GM18870 (cell line): ENCODE results near the gene IPO11.

Source experiments
- ATAC-seq: cut with Tn5 transposase; IDR thresholded peaks from one replicate; pipeline ENCODE4 v1.9.1; 2021; ENCODE audit warnings: moderate library complexity; ENCODE audit not compliant: unreplicated experiment

IPO11 gene

DNA sequence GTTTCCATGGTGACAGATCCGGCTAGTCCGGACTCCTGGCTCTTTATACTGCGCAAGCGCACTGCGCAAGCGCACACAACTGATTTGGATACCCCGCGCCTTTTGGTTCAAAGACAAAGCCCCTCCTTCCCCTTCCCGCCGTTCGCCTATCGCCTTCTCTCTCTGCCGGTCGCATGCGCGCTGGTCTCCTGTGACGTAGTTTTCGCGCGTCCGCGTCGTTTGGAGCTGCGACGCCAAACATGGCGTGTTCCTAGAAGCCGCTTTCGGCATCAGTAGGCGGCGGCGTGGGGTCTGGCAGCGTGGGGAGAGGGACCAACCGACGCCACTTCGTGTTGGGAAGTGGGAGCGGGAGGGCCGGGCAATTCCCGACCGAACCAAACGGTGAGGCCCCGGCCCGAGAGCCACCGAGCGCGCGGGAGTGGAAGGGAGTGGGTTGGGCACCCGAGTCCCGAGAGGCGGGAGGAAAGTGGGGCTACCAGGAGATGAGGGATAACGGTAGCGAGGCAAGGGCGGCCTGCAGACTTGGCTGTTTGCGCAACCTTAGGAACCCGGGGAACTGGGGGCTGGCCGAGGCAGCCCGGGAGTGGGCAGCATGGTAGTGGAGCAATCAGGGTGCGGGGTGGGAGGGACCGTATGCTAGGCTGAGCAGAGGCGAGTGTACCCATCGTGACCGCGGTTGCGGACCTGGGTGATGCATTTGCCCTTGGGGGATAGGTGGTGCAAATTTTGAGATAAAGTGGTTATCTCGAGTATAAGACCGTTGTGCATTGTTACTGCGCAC, at the start of gene IPO11:
Gene IPO11 (plus strand): TSS at position 215 of the 781 bp plus-strand sequence. CDS start 24,517 bp downstream, outside the sequence.
- ATAC-seq = peak; percentile 96

DNA sequence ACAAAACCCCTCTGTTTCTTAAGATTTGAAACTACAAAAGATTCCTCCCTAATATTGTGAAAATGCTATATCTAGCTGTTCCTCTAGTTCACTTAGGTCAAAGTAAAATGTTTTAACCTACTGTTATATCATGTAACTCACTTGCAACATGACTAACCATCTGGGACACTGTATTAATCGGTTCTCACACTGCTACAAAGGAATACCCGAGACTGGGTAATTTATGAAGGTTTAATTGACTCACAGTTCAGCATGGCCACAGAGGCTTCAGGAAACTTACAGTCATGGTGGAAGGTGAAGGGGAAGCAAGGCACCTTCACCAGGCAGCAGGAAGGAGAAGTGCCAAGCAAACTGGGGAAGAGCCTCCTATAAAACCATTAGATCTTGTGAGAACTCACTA, 43.5 kb upstream of the IPO11 start:
- no peak for ATAC-seq

DNA sequence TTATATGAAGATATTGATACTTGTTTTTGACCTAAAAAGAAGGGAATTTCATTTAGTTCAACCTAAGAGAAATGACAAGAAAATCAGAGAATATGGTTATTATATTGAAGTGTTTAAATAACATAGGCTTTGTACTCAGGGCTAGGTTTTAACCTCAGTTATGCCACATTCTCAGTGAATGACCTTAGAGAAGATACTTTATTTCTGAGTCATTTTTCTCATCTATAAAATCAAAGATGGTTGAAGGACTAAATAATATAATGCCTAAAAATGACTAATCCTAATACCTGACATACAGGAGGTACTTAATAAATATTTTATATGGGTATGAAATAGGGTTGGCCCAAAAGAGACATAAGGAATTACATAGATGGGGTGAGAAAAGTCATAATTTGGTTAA, 41.2 kb upstream of the IPO11 start:
- no peak for ATAC-seq

DNA sequence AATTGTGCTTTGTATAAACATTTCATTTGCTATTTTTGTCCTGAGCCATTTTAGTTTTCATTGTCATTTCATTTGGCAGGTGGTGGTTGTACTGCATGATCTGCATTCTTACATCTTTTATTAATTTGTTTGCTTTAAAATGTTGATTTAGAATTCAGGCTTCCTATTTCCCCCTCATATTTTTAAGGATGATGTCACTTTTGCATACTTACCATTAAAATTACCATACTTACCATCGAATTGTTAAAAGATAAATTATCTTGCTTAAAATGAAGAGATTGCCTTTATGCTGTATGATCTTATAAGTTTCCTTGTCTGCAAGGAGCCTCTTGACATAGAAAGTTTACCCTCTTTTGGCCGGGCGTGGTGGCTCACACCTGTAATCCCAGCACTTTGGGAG, 40.0 kb upstream of the IPO11 start:
- ATAC-seq = no peak

DNA sequence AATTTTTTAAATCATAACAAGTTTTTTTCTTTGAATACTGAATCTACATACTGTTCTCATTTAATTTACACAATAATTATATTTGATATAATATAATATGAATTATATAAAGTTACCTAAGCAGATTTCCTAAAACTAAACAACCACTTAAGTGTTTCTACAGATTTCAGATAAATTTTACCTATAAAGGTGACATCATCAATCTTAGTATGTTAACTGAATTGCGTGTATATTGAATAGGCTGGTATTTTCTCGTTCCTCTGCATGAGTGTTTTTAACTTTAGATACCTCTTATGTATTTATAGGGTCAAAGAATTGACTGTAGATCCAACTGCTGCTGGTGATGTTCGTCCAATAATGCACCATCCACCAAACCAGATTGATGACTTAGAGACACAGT, 39.2 kb upstream of the IPO11 start:
- no peak for ATAC-seq

DNA sequence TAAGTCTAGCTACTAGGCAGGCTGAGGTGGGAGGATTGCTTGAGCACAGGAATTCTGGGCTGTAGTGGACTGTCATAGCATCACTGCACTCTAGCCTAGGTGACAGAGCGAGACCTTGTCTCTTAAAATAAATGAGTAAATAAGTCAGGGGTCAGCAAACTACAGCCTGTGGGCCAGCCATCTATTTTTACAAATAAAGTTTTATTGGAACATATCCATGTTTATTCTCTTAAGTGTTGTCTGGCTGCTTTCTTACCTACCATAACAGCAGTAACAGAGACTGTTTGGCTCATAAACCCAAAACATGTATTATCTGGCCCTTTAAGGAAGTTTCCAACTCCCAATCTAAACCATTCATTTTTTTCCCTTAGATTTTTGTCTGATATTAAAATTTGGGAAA, 38.5 kb upstream of the IPO11 start:
- ATAC-seq = no peak

DNA sequence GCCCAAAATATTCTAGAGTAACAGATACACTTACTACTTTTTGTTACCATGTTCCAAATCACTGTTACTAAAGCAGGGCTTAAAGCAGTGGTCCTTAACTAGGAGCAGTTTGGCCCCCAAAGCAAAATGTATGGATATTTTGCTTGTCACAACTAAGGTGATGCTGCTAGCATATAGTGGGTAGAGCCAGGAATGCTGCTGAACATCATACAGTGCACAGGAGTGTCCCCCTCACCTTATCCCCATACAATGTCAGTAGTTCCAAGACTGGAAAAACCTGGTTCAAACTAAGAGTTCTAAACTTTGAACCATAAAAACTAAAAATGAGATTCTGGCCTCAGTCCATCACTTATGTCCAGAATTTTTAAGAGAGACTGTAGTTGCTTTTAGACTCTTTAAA, 36.9 kb upstream of the IPO11 start:
- no peak for ATAC-seq

DNA sequence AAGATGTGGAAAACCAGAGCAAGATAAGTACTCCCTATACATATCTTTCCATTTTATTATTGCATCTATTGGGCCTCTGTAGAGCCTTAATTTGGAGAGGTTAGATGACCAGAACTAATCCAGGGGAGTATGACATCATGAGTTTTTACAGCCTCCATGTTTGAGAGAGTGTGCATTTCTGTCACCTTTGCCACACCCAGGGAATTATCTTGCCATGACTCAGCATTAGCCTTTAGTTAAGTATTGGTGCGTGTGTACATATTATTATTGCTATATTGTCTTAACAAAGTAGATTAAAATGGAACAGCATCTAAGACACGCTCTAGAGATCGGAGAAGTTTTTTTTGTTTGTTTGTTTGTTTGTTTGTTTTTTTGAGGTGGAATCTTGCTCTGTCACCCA, 36.5 kb upstream of the IPO11 start:
- ATAC-seq = no peak

DNA sequence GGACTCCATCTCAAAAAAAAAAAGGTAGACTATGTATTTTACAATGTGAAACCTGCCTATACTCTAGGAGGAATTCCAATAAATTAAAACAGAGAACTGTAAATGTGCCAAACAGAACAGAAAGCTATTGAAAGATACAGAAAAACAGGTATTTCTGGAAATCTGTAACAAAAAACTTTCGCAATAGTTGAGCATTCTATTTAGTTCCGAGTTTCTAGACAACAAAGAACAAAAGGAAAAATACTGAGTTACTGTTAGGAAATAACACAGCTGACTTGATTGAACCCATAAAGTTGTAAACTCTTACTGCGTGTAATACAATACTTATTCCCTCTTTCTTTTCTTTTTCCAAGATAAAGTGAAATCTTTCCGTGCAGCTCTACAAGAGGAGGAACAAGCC, 27.4 kb upstream of the IPO11 start:
- no peak for ATAC-seq

DNA sequence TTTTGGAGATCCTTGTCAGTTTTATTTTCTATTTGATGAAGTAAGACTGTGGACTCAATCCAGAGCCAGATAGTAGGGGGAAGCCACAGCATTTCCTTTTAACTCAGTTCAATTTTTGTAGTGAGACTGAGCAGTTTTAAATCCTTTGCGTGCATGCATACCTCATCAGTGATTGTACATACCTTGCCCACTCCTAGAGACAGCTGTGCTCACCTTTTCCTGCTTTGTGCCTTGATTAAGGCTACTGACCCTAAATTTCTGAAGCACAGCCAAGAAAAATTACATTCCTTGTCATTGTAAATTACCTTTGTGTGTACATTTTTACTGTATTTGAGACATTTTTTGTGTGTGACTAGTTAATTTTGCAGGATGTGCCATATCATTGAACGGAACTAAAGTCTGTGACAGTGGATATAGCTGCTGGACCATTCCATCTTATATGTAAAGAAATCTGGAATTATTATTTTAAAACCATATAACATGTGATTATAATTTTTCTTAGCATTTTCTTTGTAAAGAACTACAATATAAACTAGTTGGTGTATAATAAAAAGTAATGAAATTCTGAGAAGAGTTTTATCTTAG, 26.7 kb upstream of the IPO11 start:
- ATAC-seq = no peak

DNA sequence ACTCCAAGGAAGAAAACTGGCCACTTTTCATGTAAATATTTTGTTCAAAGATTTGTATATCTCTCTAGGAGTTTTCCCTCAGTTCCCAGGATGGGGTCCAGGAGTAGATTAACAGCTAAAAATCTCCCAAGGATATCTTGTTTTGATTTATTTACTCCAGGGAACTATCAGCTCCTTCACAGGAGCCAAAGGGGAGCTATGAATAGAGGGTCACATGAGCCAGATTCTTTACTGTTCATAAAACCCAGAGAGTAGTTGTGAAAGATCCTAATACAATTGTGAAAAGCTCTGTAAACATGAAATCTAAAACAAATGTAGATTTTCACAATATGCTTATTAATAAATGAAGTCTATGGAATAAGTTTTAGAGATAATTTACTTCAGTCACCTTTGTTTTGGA, 25.7 kb upstream of the IPO11 start:
- no peak for ATAC-seq

DNA sequence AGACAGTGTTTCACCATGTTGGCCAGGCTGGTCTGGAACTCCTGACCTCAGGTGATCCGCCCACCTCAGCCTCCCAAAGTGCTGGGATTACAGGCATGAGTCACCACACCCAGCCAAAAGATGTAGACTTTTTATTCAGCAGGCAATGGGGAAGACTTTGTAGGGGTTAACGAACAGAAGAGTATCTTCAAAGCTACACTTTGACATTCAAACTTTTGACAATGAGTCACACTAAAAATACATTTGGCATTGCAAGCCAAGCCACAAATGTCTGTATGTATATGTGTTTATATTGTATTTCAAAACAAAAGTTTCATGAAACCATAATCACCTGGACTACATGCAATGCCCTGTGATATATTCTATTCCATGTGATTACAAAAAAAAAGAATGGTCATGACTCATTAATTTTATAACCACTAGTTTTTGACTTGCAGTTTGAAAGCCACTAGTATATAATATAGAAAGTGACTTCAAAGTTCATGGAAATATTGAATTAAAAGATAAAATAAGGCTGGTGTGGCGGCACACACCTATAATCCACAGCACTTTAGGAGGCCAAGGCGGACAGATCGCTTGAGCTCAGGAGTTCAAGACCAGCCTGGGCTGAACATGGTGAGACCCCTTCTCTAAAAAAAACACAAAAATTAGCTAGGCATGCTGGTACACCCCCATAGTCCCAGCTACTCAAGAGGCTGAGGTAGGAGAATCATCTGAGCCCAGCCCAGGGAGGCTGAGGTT, 17.2 kb upstream of the IPO11 start:
- no peak for ATAC-seq

DNA sequence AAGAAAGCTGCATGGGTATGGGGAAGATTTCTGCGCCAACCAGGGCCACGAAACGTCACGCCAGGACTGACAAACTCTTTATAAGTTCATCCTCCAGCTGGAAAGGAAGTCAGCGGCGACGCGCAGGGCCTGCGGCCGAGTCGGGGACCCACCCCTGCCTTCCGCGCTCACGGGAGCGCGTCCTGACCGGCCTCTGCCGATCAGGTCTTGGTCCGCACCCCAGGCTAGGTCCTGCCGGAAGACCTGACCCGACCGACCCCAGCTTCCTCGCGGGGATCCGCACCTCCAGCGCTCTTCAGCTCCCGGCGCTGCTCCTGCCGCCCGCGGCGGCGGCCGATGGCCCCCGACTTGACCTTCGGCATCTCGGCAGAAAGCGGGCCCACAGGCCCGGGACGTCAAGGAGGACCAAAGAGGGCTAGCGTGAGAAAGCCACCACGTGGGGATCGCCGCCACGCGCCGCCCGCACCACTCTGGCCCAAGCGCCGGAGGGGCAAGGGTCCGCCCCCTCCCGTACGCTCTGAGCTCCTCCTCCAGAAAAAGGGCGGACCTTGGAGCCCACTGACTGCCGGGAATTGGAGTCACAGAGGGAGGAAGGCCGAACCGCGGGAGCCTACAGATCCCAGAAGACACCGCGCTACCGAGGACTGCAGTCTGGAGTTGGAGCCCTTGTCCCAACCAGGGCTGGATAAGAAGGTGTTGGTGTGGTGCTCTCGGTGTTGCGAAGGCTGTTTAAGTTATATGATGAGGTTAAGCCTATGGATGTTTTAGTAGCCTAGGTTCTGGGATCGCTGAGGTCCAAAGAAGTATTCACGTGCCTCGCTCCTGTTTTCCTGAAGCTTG, 8.9 kb upstream of the IPO11 start, which contains the start of gene DIMT1:
Gene DIMT1 (minus strand): TSS at position 495 of the 840 bp plus-strand sequence. CDS start 133 bp downstream, at position 362.
- peak; percentile 95 for ATAC-seq

DNA sequence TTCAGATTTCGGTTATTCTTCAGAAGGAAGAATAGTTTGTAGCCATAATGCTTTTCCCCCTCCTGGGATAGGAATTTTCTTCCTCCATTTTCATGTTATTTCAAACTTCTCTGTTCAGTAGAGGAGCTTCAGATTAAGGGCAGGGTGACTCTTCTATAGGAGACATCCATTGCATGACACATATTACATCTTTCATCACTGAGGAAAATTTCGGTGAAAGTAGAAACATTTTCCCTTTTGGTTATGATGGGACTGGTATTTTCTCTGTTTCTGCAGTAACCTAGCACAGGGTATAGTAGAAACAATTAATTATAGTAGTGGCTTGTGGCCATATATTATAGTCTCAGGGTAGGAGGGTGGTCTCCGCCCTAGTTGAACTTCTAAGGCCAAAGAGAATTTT, 1.1 kb downstream of the IPO11 start:
- no peak for ATAC-seq

DNA sequence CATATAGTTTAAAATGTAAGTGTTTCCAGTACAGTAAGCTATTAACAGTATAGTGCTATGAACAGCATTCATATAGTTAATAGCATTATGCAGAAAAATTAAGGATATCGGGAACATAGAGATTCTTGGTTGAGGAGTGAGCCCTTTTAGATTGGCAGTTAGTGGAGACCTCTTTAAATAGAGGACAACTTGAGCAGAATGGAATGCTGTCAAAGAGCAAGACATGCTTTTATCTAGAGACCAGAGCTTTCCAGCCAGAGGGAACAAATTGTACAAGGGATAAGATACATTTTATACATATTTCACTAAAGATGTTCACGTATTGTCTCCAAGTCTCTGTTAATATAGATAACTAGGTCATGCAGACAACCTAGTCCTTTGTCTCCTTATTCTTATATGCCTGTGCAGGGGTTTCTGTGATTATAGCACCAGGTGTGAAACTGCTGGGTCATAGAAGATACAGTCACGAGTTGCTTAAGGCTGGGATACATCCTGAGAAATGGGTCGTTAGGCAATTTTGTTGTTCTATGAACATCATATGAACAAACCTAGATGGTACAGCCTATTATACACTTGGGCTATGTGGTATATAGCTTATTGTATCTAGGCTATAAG, 6.0 kb downstream of the IPO11 start:
- ATAC-seq = no peak

DNA sequence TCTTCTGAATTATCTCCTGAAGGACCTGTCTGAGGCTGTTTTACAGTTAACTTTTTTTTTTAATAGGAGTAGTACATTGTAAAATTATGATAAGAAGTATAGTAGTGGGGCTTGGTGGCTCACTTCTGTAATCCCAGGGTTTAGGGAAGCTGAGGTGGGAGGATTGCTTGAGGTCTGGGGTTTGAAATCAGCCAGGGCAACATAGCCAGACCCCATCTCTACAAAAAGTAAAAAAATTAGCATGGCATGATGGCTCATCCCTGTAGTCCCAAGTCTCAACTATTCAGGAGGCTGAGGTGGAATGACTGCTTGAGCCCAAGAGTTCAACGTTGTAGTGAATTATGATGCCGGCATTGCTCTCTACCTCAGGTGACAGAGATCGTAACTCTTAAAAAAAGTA, 7.0 kb downstream of the IPO11 start:
- no peak for ATAC-seq

DNA sequence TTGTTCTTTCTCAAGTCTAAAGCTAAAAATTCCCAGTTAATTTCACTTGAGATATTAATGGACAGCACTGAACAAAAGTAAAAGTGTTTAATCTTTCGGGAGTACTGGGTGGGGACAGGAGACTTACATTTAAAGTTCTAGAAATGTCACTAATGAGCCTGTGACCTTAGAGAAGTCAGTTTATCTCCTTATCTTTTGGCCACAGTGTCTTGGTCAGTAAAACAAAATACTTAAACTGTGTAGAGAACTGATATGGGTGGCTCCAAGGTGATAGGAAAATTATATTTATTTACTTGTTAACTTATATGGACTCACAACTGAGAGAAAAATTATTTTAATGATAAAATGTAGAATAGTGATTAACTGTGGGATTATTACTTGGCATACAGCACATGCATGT, 8.9 kb downstream of the IPO11 start:
- no peak for ATAC-seq

DNA sequence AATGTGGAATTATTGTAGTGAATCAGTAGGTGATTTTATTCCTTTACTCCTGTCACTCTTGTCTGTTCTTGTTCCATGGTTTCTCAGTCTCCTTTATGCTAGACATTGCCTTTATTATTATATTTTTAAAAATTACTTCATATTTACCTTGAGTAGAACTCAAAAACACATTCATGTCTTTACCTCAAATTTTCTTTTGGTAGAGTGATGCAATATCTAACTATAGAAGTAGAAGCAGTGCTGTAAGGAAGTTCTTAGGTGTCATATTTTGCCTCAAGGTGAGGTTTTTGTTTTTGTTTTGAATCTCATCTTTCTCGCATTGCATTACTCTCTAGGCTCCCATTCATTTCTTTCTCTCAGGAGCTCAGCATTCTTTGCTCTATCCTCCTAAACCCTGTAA, 12.2 kb downstream of the IPO11 start:
- ATAC-seq = no peak

DNA sequence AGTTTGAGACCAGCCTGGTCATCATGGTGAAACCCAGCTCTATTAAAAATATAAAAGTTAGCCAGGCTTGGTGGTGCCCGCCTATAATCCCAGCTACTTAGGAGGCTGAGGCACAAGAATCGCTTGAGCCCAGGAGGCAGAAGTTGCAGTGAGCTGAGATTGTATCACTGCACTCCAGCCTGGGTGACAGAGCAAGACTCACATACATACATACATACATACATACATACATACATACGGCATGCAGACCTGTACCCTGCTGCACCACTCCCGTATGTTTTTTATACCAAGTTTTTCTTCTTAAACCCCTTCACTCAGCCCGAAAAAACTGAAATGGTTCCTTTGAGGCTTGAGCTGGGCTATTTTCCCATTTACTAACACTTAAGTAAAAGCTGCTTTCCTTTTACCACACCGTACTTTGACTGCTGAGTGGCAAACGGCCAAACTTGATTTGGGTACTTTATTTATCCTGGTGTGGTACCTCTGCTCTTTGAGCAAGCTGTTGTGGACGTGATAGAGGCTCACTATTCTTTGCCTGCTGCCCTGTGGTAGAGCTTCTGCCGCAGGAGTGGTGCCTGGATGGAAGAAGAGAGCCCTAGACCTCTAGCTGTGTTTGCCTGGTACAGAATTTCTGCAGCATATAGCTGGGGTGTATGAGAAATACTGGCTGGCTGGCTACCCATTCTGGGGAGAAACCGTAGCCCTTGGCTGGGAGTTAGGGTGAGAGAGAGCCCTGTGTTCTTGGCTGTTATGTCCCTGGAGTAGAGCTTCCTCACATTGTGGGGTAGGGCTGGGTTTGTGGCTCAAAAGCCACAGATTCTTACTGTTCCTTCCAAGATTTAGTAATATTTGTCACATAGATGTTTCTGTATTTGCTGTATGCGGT, 19.4 kb downstream of the IPO11 start:
- ATAC-seq = no peak

DNA sequence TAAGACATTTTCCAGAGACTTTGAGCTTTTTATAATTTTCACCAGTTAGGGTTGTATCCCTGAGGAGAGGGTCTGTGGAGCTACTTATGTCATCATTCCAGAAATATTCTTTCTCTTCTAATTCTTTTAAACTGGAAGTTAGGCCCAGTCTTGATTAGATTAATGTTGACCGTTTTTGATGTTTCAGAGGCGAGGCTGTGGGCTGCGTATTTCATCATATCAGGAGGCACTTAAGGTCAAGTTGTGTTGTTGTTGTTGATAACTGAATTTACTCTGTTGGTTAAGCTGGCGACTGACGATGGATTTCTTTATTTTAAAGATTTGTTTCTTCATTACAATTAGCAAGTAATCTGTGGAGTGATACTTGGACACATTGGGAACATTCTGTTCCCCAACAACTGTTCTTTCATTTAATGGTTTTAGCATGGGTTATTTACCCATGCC, 20.1 kb downstream of the IPO11 start:
- ATAC-seq = no peak
